HG02885 (cell line): ENCODE data around the gene ZNF460.

Source experiments
- ATAC-seq: cut with Tn5 transposase; IDR thresholded peaks from one replicate; pipeline ENCODE4 v1.9.1; 2021; ENCODE audit warnings: mild to moderate bottlenecking; ENCODE audit not compliant: unreplicated experiment, poor library complexity

The ZNF460 gene

GRCh38 chr19:57338877-57339276 lies 58.6 kb downstream of the ZNF460 start:
- ATAC-seq = no peak

DNA sequence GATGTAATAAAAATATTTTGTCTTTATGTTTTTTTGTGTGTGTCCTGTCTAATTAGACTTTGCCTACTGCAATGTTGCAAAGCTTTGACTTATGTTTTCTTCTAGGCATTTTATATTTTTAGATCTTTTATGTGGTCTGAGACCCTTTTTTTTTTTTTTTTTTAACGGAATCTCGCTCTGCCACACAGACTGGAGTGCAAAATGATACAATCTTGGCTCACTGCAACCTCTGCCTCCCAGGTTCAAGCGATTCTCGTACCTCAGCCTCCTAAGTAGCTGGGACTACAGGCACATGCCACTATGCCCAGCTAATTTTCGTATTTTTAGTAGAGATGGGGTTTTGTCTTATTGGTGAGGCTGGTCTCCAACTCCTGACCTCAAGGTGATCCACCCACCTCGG lies 62.3 kb downstream of the ZNF460 start:
- no peak for ATAC-seq
